GM19395 (cell line): ENCODE results near the gene ENPP7.

ENCODE experiments used
- ATAC-seq: cut with Tn5 transposase; IDR thresholded peaks from one replicate; pipeline ENCODE4 v1.9.1; 2021; ENCODE audit warnings: mild to moderate bottlenecking, moderate library complexity; ENCODE audit not compliant: unreplicated experiment

ENPP7 gene

GRCh38 chr17:79730437-79730768 is 340 bp upstream of the ENPP7 start:
- ATAC-seq = no peak

- no peak for ATAC-seq
These were observed 1.5 kb downstream of the ENPP7 start for GRCh38 chr17:79732254-79732653.

DNA sequence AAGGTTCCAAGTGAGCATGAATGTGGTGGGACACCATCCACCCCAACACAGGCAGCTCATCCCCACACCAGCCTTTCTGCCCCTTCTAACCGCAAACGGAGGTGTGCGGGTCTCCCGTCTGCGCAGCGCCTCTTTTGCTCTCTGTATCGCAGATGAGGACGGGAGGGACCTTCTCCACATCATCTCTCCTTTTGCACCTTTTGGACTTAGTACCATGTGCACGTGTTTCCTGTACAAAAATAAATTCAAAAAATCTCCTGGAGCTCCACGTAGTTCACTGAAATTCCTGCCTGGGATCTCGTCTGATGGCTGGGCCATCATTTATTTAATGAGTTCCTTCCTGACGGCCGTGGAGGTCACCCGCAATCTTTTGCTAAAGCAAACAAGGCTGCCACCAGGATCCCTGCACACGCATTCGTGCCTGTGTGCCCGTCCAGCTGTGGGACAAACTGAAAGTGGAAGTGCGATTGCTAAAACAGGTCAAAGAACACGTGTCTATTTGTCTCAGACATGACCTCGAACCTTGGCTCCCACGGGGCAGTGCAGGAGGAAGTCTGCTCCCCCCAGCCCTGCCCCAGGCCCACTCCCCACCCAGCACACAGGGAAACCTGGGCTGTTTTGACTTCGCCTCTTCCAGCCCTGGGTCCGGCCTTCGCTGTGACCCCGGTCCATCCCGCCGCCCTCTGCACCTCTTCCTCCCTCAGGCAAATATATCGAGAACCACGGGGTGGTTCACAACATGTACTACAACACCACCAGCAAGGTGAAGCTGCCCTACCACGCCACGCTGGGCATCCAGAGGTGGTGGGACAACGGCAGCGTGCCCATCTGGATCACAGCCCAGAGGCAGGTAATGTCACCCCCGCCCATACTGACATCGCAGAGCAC is 2.3 kb downstream of the ENPP7 start:
- ATAC-seq = no peak

GRCh38 chr17:79733692-79734070 is 2.9 kb downstream of the ENPP7 start:
- ATAC-seq = no peak

- no peak for ATAC-seq
These were observed 4.4 kb downstream of the ENPP7 start for GRCh38 chr17:79735096-79735495.

GRCh38 chr17:79737046-79737921 is 6.5 kb downstream of the ENPP7 start:
- no peak for ATAC-seq

DNA sequence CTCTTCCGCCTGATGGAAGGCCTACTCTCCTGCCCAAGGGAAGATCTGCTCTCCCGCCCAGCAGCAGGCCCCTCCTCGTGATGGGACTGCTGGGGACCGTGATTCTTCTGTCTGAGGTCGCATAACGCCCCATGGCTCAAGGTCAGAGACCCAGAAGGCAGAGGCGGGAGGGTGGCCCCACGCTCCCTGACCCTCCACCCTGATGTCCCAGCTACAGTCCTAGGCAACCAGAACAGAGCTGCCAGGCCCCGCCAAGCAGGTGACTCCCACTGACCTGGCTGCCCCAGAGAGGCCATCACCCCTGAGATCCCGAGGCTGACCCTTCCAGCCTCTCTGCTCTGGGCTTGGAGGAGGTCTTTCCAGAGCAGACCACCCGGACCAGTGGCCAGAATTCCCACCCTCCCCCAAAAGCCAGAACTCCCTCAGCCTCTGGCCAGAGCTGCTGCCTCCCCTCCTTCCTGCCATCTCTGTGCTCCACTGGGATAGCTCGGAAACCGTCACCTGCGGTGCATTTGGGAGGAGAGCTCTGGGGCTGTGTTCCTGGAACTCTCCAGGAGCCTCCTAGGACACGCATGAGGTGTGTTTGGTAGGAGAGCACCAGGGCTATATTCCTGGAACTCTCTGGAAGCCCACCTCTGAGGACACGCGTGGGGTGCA is 7.3 kb downstream of the ENPP7 start:
- ATAC-seq = no peak

DNA sequence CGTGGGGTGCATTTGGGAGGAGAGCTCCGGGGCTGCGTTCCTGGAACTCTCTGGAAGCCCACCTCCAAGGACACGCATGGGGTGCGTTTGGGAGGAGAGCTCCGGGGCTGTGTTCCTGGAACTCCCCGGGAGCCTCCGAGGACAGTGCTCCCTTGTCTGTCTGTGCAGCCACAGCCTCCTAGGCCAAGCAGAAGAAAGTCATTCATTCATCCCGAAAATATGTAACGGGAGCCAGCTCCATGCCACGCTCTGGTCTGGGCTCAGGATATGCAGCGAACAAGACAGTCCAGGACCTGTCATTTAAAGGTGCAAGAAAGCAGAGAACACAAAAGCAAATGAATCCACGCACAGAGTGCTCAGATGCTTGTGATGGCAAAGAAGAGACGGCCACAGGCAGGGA is 7.9 kb downstream of the ENPP7 start:
- no peak for ATAC-seq

DNA sequence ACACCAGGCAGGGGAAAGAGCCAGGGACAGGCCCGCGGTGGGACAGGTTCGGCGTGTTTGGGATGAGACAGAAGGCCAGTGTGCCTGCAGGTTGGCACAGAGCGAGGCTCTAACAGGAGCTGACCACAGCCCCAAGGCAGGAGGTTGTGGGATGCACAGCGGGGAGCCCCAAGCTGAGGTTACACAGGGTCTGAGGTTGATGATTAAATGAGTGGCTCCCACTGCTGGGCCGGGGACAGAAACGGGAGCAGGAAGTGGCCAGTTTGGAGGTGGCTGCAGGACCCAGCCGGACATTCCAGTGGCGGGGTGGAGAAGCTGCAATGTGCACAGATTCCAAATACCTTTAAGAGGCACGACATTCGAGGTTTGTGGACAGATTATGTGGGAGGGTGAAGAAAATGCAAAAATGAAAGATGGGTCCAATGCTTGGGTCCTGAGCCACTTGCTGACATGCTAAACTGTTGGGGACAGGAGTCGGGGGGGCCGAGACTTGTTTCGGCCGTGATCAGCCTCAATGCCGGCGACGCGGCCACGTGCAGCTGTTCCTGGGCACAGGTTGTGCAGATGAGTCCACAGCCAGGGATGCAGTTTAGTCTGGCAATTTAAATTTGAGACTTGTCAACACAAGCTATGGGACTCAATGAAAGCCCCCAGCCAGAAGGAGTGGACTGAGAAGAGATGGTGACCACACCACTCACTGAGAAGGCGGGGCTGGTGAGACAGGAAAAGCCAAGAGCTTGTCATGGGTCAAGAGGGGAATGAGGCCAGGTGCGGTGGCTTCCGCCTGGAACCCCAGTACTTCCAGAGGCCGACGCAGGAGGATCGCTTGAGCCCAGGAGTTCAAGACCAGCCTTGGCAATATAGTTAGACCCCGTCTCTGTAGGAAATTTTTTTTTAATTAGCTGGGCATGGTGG is 8.7 kb downstream of the ENPP7 start:
- ATAC-seq = no peak

- ATAC-seq = no peak
These were observed 9.7 kb downstream of the ENPP7 start for GRCh38 chr17:79740413-79740812.

DNA sequence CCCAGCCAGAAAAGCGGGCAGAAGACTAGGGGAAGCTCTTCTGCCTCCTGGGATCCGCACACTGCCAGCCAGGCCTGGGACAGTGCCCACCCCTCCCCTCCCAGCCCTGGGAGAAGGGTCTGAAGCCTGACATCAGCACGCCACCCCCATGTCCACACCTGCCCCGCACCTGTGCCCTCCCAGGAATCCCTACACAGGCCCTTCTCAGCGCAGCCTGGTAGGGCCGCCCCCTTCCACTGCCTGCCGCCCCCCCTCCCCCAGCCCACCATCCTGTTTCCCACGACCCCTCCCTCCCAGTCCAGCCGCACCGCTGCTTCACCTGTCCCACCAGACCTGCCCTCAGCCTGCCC is 10.6 kb downstream of the ENPP7 start:
- ATAC-seq = no peak

- no peak for ATAC-seq
These were observed 11.2 kb downstream of the ENPP7 start for GRCh38 chr17:79741751-79742588.

- ATAC-seq = no peak
These were observed 11.8 kb downstream of the ENPP7 start for GRCh38 chr17:79742589-79742918.

GRCh38 chr17:79742951-79743476 is 12.3 kb downstream of the ENPP7 start:
- no peak for ATAC-seq

- ATAC-seq = no peak
These were observed 12.9 kb downstream of the ENPP7 start for GRCh38 chr17:79743614-79744013.

- no peak for ATAC-seq
These were observed 14.9 kb downstream of the ENPP7 start for GRCh38 chr17:79745641-79746105.

GRCh38 chr17:79746889-79747507 is 16.3 kb downstream of the ENPP7 start:
- no peak for ATAC-seq

DNA sequence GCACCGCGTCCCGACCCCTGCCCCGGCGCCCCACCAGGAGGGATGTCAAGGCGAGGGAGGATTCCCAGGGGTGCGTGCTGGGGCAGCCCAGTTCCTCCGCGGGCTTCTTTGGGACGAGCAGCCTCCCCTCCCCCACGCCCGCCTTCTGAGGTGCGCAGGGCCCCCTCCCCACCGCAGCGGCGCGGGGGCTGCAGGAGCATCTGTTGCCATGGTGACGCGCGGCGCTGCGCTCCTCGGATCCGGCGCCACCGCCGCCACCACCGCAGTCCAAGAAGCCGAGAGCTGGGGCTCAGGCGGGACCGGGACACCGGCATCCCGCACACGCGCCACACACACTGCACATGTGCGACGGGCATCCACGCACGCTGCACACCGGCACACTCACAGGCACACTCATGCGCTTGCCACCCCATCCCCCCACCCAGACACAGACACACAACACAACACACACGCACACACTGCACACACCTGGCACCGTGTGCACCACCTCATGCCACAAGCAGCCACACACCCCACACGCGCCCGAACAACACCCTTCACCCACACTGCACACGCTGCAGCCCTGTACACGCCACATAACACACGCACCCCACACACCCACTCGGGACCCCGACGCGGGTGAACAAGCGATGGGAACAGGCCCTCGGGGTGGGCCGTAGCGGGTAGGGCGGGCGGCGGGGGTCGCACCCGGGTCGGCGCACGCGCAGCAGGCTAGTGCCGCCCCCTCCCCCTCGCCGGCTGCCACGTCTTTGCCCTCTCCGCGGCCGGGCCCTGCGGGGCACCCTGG is 17.0 kb downstream of the ENPP7 start:
- no peak for ATAC-seq
